ENCODE results near the gene PSPC1.

- TF ChIP-seq POLR2A (IDR thresholded peaks at IDR 0.05; ENCODE audit: low read depth, low read length) (no peak), POLR2AphosphoS5 (IDR thresholded peaks at IDR 0.05; ENCODE audit: low read depth, low read length) (no peak), POU2F2 (IDR thresholded peaks at IDR 0.05; ENCODE audit: low read depth, low read length) (no peak)
These were observed 44.7 kb downstream of the PSPC1 start for GRCh38 chr13:19737844-19738557.
